Osteocyte (in vitro differentiated cells): ENCODE measurements around the gene FAM13A. TPM values are rescaled to one million over a fixed set of nuclear protein-coding genes. Genes with fewer than 3 reads are reported as not detected.

ENCODE experiments used
- DNase-seq: peaks from one replicate; pipeline ENCODE4 v3.0.0; 2021; ENCODE audit warnings: mixed read lengths; ENCODE audit not compliant: unreplicated experiment; ENCODE audit errors: extremely low spot score
- H3K27ac Mint-ChIP-seq: one replicate; pipeline ENCODE4 v1.8.0; 2021; ENCODE audit warnings: mild to moderate bottlenecking, mixed read lengths; ENCODE audit not compliant: unreplicated experiment
- H3K27me3 Mint-ChIP-seq: one replicate; pipeline ENCODE4 v1.8.0; 2021; ENCODE audit warnings: mixed read lengths; ENCODE audit not compliant: unreplicated experiment
- H3K36me3 Mint-ChIP-seq: one replicate; pipeline ENCODE4 v1.8.0; 2021; ENCODE audit warnings: mixed read lengths; ENCODE audit not compliant: unreplicated experiment
- H3K4me1 Mint-ChIP-seq: one replicate; pipeline ENCODE4 v1.8.0; 2021; ENCODE audit warnings: mixed read lengths; ENCODE audit not compliant: unreplicated experiment
- H3K4me3 Mint-ChIP-seq: one replicate; pipeline ENCODE4 v1.8.0; 2021; ENCODE audit warnings: mild to moderate bottlenecking, moderate library complexity, mixed read lengths; ENCODE audit not compliant: unreplicated experiment
- H3K9me3 Mint-ChIP-seq: one replicate; pipeline ENCODE4 v1.8.0; 2021; ENCODE audit warnings: mixed read lengths; ENCODE audit not compliant: unreplicated experiment
- total RNA-seq: library from RNA; stranded (reverse); gene quantifications from 2 replicates; pipeline ENCODE4 v1.2.1, GENCODE V29; 2021
- TF ChIP-seq, protein P1 (sequence below): fragments of 200-600 bp; sonication (generic); IDR thresholded peaks from 2 replicates; pipeline ENCODE4 v1.5.0; 2021; ENCODE audit warnings: antibody characterized with exemption, mild to moderate bottlenecking, moderate library complexity

FAM13A gene
- total RNA-seq, 1 donor from 2014 or later = 18.5 TPM

DNA sequence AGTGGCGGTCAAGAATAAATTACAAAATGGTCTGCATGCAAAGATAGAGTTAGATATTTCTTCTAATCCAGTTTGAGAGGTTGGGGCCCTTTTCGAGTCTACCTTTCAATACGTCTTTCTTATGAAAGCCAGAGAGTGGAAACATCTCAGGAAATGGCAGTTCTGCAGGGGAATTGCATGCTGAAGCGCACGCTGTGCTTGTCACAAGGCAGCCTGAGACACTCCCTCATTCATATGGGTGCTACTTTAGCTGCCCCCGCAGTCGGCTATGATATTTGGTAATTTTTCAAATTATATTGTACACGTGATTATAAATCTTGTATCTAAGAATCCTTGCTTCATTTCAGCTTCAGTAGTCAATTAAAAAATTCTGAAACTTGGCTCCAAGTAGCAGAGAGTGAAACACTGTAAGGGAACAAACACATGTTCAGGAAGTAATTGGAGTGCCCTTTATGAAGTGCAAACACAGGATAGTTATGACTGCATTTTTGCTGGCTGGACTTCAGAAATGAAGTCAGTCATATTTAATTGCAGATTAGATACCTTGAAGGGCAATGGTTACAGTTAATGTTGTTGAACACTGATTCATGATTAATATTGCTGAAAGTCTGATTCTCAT lies 213.8 kb downstream of the FAM13A start:
- DNase-seq = no peak
- H3K27me3 Mint-ChIP-seq = no peaks in the 10 kb centered on the region
- no peak overlapping the region for H3K4me3 Mint-ChIP-seq
- H3K4me1 Mint-ChIP-seq = peaks cover 20% of the 10 kb centered on the region
- no peaks in the 10 kb centered on the region for H3K9me3 Mint-ChIP-seq
- H3K27ac Mint-ChIP-seq = peak overlapping the region; percentile 8
- TF ChIP-seq, protein P1, sequence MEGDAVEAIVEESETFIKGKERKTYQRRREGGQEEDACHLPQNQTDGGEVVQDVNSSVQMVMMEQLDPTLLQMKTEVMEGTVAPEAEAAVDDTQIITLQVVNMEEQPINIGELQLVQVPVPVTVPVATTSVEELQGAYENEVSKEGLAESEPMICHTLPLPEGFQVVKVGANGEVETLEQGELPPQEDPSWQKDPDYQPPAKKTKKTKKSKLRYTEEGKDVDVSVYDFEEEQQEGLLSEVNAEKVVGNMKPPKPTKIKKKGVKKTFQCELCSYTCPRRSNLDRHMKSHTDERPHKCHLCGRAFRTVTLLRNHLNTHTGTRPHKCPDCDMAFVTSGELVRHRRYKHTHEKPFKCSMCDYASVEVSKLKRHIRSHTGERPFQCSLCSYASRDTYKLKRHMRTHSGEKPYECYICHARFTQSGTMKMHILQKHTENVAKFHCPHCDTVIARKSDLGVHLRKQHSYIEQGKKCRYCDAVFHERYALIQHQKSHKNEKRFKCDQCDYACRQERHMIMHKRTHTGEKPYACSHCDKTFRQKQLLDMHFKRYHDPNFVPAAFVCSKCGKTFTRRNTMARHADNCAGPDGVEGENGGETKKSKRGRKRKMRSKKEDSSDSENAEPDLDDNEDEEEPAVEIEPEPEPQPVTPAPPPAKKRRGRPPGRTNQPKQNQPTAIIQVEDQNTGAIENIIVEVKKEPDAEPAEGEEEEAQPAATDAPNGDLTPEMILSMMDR = no peak
- peaks cover 13% of the 10 kb centered on the region for H3K36me3 Mint-ChIP-seq

DNA sequence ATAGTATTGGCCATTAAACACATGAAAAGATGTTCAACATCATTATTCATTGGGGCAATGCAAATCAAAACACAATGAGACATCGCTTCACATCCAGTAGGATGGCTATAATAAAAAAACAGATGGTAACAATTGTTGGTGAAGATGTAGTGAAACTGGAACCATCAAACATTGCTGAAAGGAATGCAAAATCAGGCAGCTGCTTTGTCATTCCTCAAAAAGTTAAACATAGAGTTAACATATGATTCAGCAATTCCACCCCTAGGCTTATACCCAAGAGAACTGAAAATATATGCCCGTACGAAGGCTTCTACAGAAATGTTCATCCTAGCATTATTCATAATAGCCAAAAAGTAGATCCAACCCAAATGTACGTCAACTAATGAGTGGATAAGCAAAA lies 215.3 kb downstream of the FAM13A start:
- Mint-ChIP-seq H3K27ac (peak overlapping the region; percentile 72), H3K4me1 (peaks cover 20% of the 10 kb centered on the region), H3K27me3 (no peaks in the 10 kb centered on the region), H3K4me3 (no peak overlapping the region), H3K9me3 (no peaks in the 10 kb centered on the region), H3K36me3 (peaks cover 11% of the 10 kb centered on the region)
- TF ChIP-seq, protein P1 = no peak
- DNase-seq = no peak

DNA sequence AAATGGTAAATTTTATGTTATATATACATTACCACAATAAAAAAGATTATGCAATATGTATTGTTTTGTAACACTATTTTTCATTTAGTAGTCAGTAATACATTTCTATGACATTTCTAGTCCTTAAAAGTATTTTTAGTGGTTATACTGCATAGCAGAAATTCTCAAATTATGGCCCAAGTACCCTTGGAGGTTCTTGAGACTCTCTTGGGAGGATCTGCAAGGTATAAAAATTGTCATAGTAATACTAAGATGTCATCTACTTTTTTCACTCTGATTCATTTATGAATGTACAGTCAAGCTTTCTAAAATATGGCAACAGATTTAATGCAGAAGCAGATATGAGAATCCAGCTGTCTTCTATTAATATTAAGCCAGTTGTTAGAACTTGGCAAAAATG lies 220.8 kb downstream of the FAM13A start:
- Mint-ChIP-seq H3K36me3 (peaks cover 3% of the 10 kb centered on the region), H3K4me1 (peaks cover 2% of the 10 kb centered on the region), H3K27ac (no peak overlapping the region), H3K27me3 (no peaks in the 10 kb centered on the region), H3K9me3 (no peaks in the 10 kb centered on the region), H3K4me3 (no peak overlapping the region)
- DNase-seq = no peak
- TF ChIP-seq, protein P1 = no peak

DNA sequence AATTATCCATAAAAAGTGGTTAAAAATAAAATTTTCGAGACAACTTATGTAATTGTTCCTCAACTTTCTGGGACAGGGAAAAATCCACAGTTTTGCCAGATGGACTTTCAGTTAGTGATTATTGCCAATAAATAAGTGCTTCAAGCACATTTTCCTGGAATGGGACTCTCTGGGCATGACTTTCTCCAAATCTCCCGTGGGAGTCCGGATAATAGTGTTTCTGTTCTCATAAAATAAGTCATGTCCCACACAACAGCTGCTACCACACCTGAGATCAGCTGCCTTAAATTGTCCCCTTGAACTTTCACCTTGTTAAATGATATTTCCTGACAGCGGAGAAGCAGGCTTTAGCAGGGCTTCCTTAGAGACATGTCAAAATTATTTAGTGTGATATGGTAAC lies 226.0 kb downstream of the FAM13A start:
- TF ChIP-seq, protein P1 = no peak
- no peak for DNase-seq
- no peaks in the 10 kb centered on the region for H3K9me3 Mint-ChIP-seq
- no peak overlapping the region for H3K27ac Mint-ChIP-seq
- H3K4me1 Mint-ChIP-seq = no peaks in the 10 kb centered on the region
- peaks cover 5% of the 10 kb centered on the region for H3K36me3 Mint-ChIP-seq
- no peaks in the 10 kb centered on the region for H3K27me3 Mint-ChIP-seq
- no peak overlapping the region for H3K4me3 Mint-ChIP-seq

DNA sequence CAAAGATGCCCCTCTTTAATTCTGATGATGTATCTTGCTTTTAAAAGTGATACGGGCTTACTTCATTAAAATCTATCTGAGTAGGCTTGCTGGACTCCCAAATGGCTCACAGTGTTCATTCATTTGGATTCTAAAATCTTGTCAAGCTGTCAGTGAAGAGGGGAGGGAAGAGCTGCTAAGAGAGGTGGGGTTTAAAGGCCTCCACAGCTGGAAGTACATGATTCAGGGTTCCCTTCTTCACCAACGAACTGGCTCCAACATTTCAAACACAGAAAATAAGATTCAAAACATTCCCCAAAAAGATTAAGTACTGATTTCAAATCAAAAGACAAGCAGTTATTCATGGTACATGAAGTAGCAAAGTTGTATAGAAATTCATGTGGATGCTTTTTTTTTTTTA lies 226.4 kb downstream of the FAM13A start:
- H3K27ac Mint-ChIP-seq = no peak overlapping the region
- TF ChIP-seq, protein P1 = no peak
- H3K36me3 Mint-ChIP-seq = peaks cover 5% of the 10 kb centered on the region
- no peaks in the 10 kb centered on the region for H3K27me3 Mint-ChIP-seq
- no peaks in the 10 kb centered on the region for H3K9me3 Mint-ChIP-seq
- H3K4me3 Mint-ChIP-seq = no peak overlapping the region
- H3K4me1 Mint-ChIP-seq = no peaks in the 10 kb centered on the region
- DNase-seq = no peak
